ENCODE measurements around the gene CNTNAP2.

Gene CNTNAP2

GRCh38 chr7:146781352-146782116 lies 664.9 kb downstream of the CNTNAP2 start:
- no peak for DNase-seq

GRCh38 chr7:146787266-146787665 lies 670.7 kb downstream of the CNTNAP2 start:
- no peak for DNase-seq

GRCh38 chr7:146788008-146788407 lies 671.4 kb downstream of the CNTNAP2 start:
- DNase-seq = no peak

GRCh38 chr7:146791344-146792285 lies 675.0 kb downstream of the CNTNAP2 start:
- peak; percentile 0 for DNase-seq

GRCh38 chr7:146804620-146805019 lies 688.0 kb downstream of the CNTNAP2 start:
- no peak for DNase-seq

- peak; percentile 38 for DNase-seq
Measured at GRCh38 chr7:146805082-146805481, 688.5 kb downstream of the CNTNAP2 start.

GRCh38 chr7:146826329-146826728 lies 709.7 kb downstream of the CNTNAP2 start:
- DNase-seq = no peak

- DNase-seq = no peak
Measured at GRCh38 chr7:146830686-146831085, 714.1 kb downstream of the CNTNAP2 start.

GRCh38 chr7:146831875-146832274 lies 715.3 kb downstream of the CNTNAP2 start:
- no peak for DNase-seq

- DNase-seq = no peak
Measured at GRCh38 chr7:146844405-146844804, 727.8 kb downstream of the CNTNAP2 start.

GRCh38 chr7:146858690-146859089 lies 742.1 kb downstream of the CNTNAP2 start:
- no peak for DNase-seq

- DNase-seq = no peak
Measured at GRCh38 chr7:146861701-146862100, 745.1 kb downstream of the CNTNAP2 start.

GRCh38 chr7:146862415-146862814 lies 745.8 kb downstream of the CNTNAP2 start:
- no peak for DNase-seq

GRCh38 chr7:146864644-146865043 lies 748.0 kb downstream of the CNTNAP2 start:
- no peak for DNase-seq

- DNase-seq = no peak
Measured at GRCh38 chr7:146865696-146866095, 749.1 kb downstream of the CNTNAP2 start.

- DNase-seq = no peak
Measured at GRCh38 chr7:146874722-146875121, 758.1 kb downstream of the CNTNAP2 start.

- DNase-seq = no peak
Measured at GRCh38 chr7:146875237-146875785, 758.7 kb downstream of the CNTNAP2 start.

GRCh38 chr7:146875981-146876380 lies 759.4 kb downstream of the CNTNAP2 start:
- DNase-seq = no peak

- DNase-seq = no peak
Measured at GRCh38 chr7:146876411-146876810, 759.8 kb downstream of the CNTNAP2 start.

GRCh38 chr7:146878901-146879300 lies 762.3 kb downstream of the CNTNAP2 start:
- DNase-seq = no peak

- DNase-seq = no peak
Measured at GRCh38 chr7:146885231-146885630, 768.6 kb downstream of the CNTNAP2 start.

GRCh38 chr7:146889806-146890555 lies 773.4 kb downstream of the CNTNAP2 start:
- DNase-seq = no peak

- DNase-seq = no peak
Measured at GRCh38 chr7:146892151-146892550, 775.5 kb downstream of the CNTNAP2 start.

Measured in fibroblast of skin of scalp (primary cell).